H1 (cell line): ENCODE results near the gene BBIP1. TPM values are rescaled to one million over a fixed set of nuclear protein-coding genes. Genes with fewer than 3 reads are reported as not detected.

Source experiments
- BACH1 ChIP-seq: IDR thresholded peaks from 2 replicates; pipeline ENCODE4 v1.6.1; 2012; ENCODE audit warnings: low read length, improper control_type of control experiment
- CBX8 ChIP-seq: fragments of 300-800, 300-1000 bp; sonication (generic); IDR thresholded peaks from 2 replicates; pipeline ENCODE4 v1.7.1; 2016; ENCODE audit warnings: low read depth, low read length, borderline replicate concordance
- EZH2 ChIP-seq: fragments of 200-600 bp; sonication (generic); IDR thresholded peaks from 2 replicates; pipeline ENCODE4 v1.7.1; 2012; ENCODE audit warnings: low read depth, mild to moderate bottlenecking, moderate library complexity, low read length, inconsistent platforms; ENCODE audit not compliant: severe bottlenecking
- KDM1A ChIP-seq: fragments of 200-600, 300-600 bp; sonication (generic); IDR thresholded peaks from 2 replicates; pipeline ENCODE4 v1.7.1; 2016; ENCODE audit warnings: mild to moderate bottlenecking, low read length, borderline replicate concordance
- SIN3A ChIP-seq, 2 experiments: IDR thresholded peaks in 1 of 2; conservative IDR thresholded peaks in 1 of 2; 2 replicates each; pipeline ENCODE4 v1.6.1; 2011 to 2012; ENCODE audit warnings: low read length in 2 of 2, improper control_type of control experiment in 1 of 2, low read depth in 1 of 2, mild to moderate bottlenecking in 1 of 2
- SIX5 ChIP-seq: IDR thresholded peaks from 2 replicates; pipeline ENCODE4 v1.6.1; 2011; ENCODE audit warnings: mild to moderate bottlenecking, low read depth, low read length
- polyA plus RNA-seq, 7 experiments: library from polyadenylated mRNA; depleted of rRNA in 3 of 7; stranded (reverse) in 5 of 7; unstranded in 2 of 7; fragments of >200 nt in 5 of 7; fragments of 200-250 nt in 2 of 7; gene quantifications; 1 replicate in 5 of 7; 2 replicates in 1 of 7; 4 replicates in 1 of 7; pipeline versions ENCODE4 v1.2.1 to v1.2.3, GENCODE V29; 2011 to 2013; ENCODE audit warnings: missing spikeins in 2 of 7, mixed read lengths in 2 of 7
- total RNA-seq: library from RNA; stranded (reverse); fragmentation: NEBNext Ultra II Directional; extraction: Animal tissue kit (Norgen Biotek cat#: 25700); gene quantifications from 2 replicates; pipeline ENCODE4 v1.2.1, GENCODE V29; 2021
- TF ChIP-seq, protein P1 (sequence below): IDR thresholded peaks from 2 replicates; pipeline ENCODE4 v1.6.1; 2012; ENCODE audit warnings: inconsistent platforms

Gene BBIP1
- total and polyA plus RNA-seq, 2 of the 8 experiments (the other 6 are each of a cell fraction or from before 2014, with no cell fraction given): 8.8 to 19.6 TPM

DNA sequence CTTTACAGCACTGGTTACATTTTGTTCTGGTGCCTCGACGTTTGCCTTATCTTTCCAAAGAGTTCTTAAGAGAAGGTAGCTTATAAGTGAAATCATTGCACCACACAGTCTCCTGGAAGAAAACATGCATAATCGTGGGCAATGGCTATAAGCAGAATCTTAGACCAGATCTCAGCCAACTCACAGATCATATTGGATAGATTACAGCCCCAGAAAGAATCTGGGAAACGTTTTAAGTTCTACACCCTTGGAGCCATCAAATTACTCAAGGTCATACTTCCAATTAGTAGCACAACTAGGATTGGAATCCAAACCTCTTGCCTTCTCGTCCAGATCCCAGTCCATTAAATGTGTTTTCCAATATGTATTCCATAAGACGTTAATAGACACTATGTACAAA lies 56.0 kb downstream of the BBIP1 start (continued):
- TF ChIP-seq CBX8 (no peak), BACH1 (no peak), SIX5 (no peak), SIN3A (conservative IDR thresholded peaks at IDR 0.05 in 1 of 2, IDR thresholded peaks at IDR 0.05 in 1 of 2; ENCODE audit: low read depth in 1 of 2, low read length in 2 of 2) (no peak), EZH2 (no peak), KDM1A (no peak)
- TF ChIP-seq, protein P1, sequence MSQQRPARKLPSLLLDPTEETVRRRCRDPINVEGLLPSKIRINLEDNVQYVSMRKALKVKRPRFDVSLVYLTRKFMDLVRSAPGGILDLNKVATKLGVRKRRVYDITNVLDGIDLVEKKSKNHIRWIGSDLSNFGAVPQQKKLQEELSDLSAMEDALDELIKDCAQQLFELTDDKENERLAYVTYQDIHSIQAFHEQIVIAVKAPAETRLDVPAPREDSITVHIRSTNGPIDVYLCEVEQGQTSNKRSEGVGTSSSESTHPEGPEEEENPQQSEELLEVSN: no peak
